ENCODE measurements around the gene TMOD1. TPM values are rescaled to one million over a fixed set of nuclear protein-coding genes. Genes with fewer than 3 reads are reported as not detected.
A peak's percentile ranks its signal among the peaks of the same experiment; 100 is the strongest.

The TMOD1 gene
- total and polyA plus RNA-seq, 2 of the 8 experiments (the other 6 are each of a cell fraction or from before 2014, with no cell fraction given): 0.17 to 0.88 TPM

DNA sequence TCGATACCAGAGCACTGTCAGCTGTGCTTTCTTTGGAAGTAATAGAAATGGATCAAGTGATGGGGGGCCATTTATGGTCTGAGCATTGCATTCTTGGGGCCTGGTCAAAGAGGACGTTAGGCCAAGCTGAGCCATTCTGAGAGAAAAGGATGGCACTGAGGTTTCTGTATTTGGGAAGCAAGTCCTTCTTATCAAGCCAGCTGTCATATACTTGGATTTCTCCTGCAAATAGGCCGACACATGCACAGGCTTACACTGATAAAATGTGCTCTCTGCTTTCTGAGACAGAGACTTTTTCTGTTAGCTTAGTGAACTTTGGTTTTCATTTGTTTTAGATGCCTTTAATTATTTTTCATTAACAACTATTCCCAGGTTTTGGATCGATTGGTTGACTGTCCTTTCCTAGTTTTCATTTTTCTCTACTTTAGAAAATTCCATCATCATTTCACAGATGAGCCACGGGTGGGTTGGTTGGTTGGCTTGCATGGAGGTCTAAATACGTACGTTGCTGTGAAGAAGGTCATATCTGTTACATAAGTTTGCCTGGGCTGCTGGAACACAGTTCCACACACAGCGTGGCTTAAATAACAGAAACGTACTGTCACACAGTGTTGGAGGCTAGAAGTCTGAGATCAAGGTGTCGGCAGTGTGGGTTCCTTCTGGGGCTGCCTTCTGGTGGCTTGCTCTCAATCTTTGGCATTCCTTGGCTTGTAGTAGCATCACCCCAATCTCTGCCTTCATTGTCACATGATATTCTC, 20.3 kb downstream of the TMOD1 start:
- Histone ChIP-seq H3K79me1 (ENCODE audit: low read depth, low read length) (no peaks in the 10 kb centered on the region), H3K4me1 (replicated peaks in 1 of 4; ENCODE audit: control insufficient read depth in 3 of 4, insufficient read depth in 4 of 4, low read length in 3 of 4) (peaks cover 0 to 2% (median 0%) of the 10 kb centered on the region in 4 experiments; a peak in 1 of 7 replicates)

More for the DNA sequence above, 20.3 kb downstream of the TMOD1 start:
- Histone ChIP-seq H2BK15ac (ENCODE audit: low read length) (no peak overlapping the region), H3K4me3 (ENCODE audit: extremely low read depth in 1 of 4, insufficient read depth in 2 of 4, low read depth in 3 of 4, low read length in 4 of 4) (no peak overlapping the region), H4K20me1 (replicated peaks in 1 of 2; ENCODE audit: control insufficient read depth in 1 of 2, insufficient read depth in 2 of 2, low read length in 2 of 2) (no peaks in the 10 kb centered on the region), H2BK120ac (replicated peaks; ENCODE audit: low read depth, low read length) (no peak overlapping the region), H3K18ac (ENCODE audit: extremely low read depth, low read length) (no peak overlapping the region), H4K8ac (ENCODE audit: extremely low read depth, insufficient read depth, low read length) (no peak overlapping the region), H4K5ac (ENCODE audit: insufficient read length, low read depth, low read length) (no peak overlapping the region), H2BK5ac (ENCODE audit: low read depth, low read length) (no peak overlapping the region), H3K4ac (replicated peaks; ENCODE audit: insufficient read length, low read depth, low read length) (peak overlapping the region; percentile 35), H3K4me2 (ENCODE audit: insufficient read depth in 1 of 2, low read depth in 2 of 2, low read length in 2 of 2) (no peak overlapping the region), H2AK5ac (ENCODE audit: low read depth, low read length) (no peak overlapping the region), H3K9me3 (ENCODE audit: insufficient read depth in 2 of 2, low read depth in 1 of 2, low read length in 1 of 2) (no peaks in the 10 kb centered on the region), H3K23ac (ENCODE audit: insufficient read length) (no peak overlapping the region), H2BK12ac (ENCODE audit: low read depth, low read length) (no peak overlapping the region), H3K27me3 (replicated peaks in 1 of 4; ENCODE audit: control insufficient read depth in 3 of 4, extremely low read depth in 1 of 4, insufficient read depth in 3 of 4, low read length in 3 of 4) (no peaks in the 10 kb centered on the region; a peak in 1 of 7 replicates), H3K14ac (ENCODE audit: insufficient read length) (no peak overlapping the region), H3K9ac (replicated peaks in 1 of 4; ENCODE audit: extremely low read depth in 1 of 4, low read depth in 3 of 4, low read length in 3 of 4) (no peak overlapping the region), H4K91ac (replicated peaks; ENCODE audit: insufficient read length, low read length) (no peak overlapping the region), H2BK20ac (ENCODE audit: low read length) (no peak overlapping the region), H3K27ac (ENCODE audit: low read depth, low read length) (no peak overlapping the region), H2AFZ (ENCODE audit: low read length) (no peak overlapping the region), H3K36me3 (ENCODE audit: control insufficient read depth in 2 of 4, insufficient read depth in 4 of 4, low read length in 3 of 4) (no peaks in the 10 kb centered on the region), H3K23me2 (ENCODE audit: low read depth, low read length) (no peaks in the 10 kb centered on the region), H3K79me2 (ENCODE audit: control insufficient read depth in 1 of 2, insufficient read depth in 2 of 2, low read length in 2 of 2) (no peaks in the 10 kb centered on the region), H3K56ac (replicated peaks; ENCODE audit: insufficient read length, low read depth, low read length) (peak overlapping the region; percentile 37)
- 88% methylated on average over 10 of the region's 10 CpGs; no CpG with 5 or more reads in 1 of the 2 experiments for WGBS, 2 experiments (ENCODE audit: extremely low coverage in 1 of 2, insufficient coverage in 1 of 2, insufficient read length in 1 of 2, insufficient replicate concordance in 2 of 2, low coverage in 1 of 2, low lambda C conversion rate in 2 of 2, missing lambda C conversion rate in 1 of 2)
- ChIA-PET POLR2A (ENCODE audit: partially characterized antibody) (interaction anchor here (0.8 kb wide), 1 partner anchor 19 kb away, joined by 3 read pairs; no protein-coding TSS in a partner anchor), CTCF (ENCODE audit: partially characterized antibody) (interaction anchor here (1.5 kb wide), 1 partner anchor 77 kb away, joined by 3 read pairs; no protein-coding TSS in a partner anchor)
- DNase-seq (ENCODE audit: low read depth in 1 of 2, low spot score in 2 of 2) (no peak), FAIRE-seq (no peak)
- no peak for TF ChIP-seq TEAD4 (IDR thresholded peaks at IDR 0.05; ENCODE audit: low read depth, low read length)
- TF ChIP-seq SP2 (IDR thresholded peaks at IDR 0.05; ENCODE audit: low read length): no peak

All from H1 (cell line).